Stimulated activated CD8-positive, alpha-beta memory T cell treated with anti-CD3 and anti-CD28 coated beads, Interleukin-4, amount 100 ng/mL, for 48 hours (primary cell): ENCODE measurements around the gene CD58.
"Not testable (repeated sequence)": the region's sequence is repeated elsewhere in the genome, so short reads cannot be mapped to it uniquely, and the experiment has no call there.

Experiments
- DNase-seq: peaks from one replicate; pipeline ENCODE4 v3.0.0-alpha.2; 2020

The CD58 gene

GRCh38 chr1:116591951-116592605 lies 21.3 kb upstream of the CD58 start:
- DNase-seq: not testable (repeated sequence)

GRCh38 chr1:116591006-116591950 lies 20.5 kb upstream of the CD58 start:
- DNase-seq: not testable (repeated sequence)

GRCh38 chr1:116590359-116591005 lies 19.7 kb upstream of the CD58 start:
- not testable (repeated sequence) for DNase-seq

- not testable (repeated sequence) for DNase-seq
These were observed 18.4 kb upstream of the CD58 start for GRCh38 chr1:116589101-116589735.

GRCh38 chr1:116587501-116588227 lies 16.8 kb upstream of the CD58 start:
- no peak for DNase-seq

GRCh38 chr1:116586741-116587143 lies 15.9 kb upstream of the CD58 start:
- no peak for DNase-seq

- DNase-seq: no peak
These were observed 15.1 kb upstream of the CD58 start for GRCh38 chr1:116585886-116586285.

GRCh38 chr1:116581323-116581885 lies 10.6 kb upstream of the CD58 start:
- DNase-seq: no peak

GRCh38 chr1:116580446-116581322 lies 9.9 kb upstream of the CD58 start:
- DNase-seq: no peak

- DNase-seq: no peak
These were observed 8.5 kb upstream of the CD58 start for GRCh38 chr1:116579259-116579875.

GRCh38 chr1:116578581-116578980 lies 7.8 kb upstream of the CD58 start:
- DNase-seq: no peak

- no peak for DNase-seq
These were observed 7.0 kb upstream of the CD58 start for GRCh38 chr1:116577759-116578314.

GRCh38 chr1:116574581-116575291 lies 3.9 kb upstream of the CD58 start:
- DNase-seq: peak; percentile 74

GRCh38 chr1:116573431-116574095 lies 2.7 kb upstream of the CD58 start:
- DNase-seq: no peak

- no peak for DNase-seq
These were observed 2.1 kb upstream of the CD58 start for GRCh38 chr1:116572771-116573430.

GRCh38 chr1:116572099-116572498 lies 1.3 kb upstream of the CD58 start:
- no peak for DNase-seq

GRCh38 chr1:116571215-116571919 lies 541 bp upstream of the CD58 start:
- DNase-seq: no peak
